ENCODE measurements around the gene PDS5B.

The PDS5B gene

GRCh38 chr13:32590266-32590665 lies 4.0 kb downstream of the PDS5B start:
- DNase-seq (ENCODE audit: low spot score), result no peak

GRCh38 chr13:32592082-32592481 lies 5.8 kb downstream of the PDS5B start:
- DNase-seq (ENCODE audit: low spot score), result no peak

GRCh38 chr13:32594157-32594738 lies 8.0 kb downstream of the PDS5B start:
- no peak for DNase-seq (ENCODE audit: low spot score)

- DNase-seq (ENCODE audit: low spot score), result no peak
Measured at GRCh38 chr13:32595306-32595705, 9.1 kb downstream of the PDS5B start.

GRCh38 chr13:32600890-32601289 lies 14.6 kb downstream of the PDS5B start:
- no peak for DNase-seq (ENCODE audit: low spot score)

- DNase-seq (ENCODE audit: low spot score), result no peak
Measured at GRCh38 chr13:32609428-32609827, 23.2 kb downstream of the PDS5B start.

GRCh38 chr13:32610538-32610937 lies 24.3 kb downstream of the PDS5B start:
- no peak for DNase-seq (ENCODE audit: low spot score)

GRCh38 chr13:32610977-32611376 lies 24.7 kb downstream of the PDS5B start:
- no peak for DNase-seq (ENCODE audit: low spot score)

GRCh38 chr13:32616883-32617511 lies 30.7 kb downstream of the PDS5B start:
- no peak for DNase-seq (ENCODE audit: low spot score)

- no peak for DNase-seq (ENCODE audit: low spot score)
Measured at GRCh38 chr13:32622827-32623226, 36.6 kb downstream of the PDS5B start.

- no peak for DNase-seq (ENCODE audit: low spot score)
Measured at GRCh38 chr13:32624441-32624840, 38.2 kb downstream of the PDS5B start.

GRCh38 chr13:32627793-32628192 lies 41.5 kb downstream of the PDS5B start:
- DNase-seq (ENCODE audit: low spot score), result no peak

- DNase-seq (ENCODE audit: low spot score), result no peak
Measured at GRCh38 chr13:32629313-32629712, 43.1 kb downstream of the PDS5B start.

- DNase-seq (ENCODE audit: low spot score), result no peak
Measured at GRCh38 chr13:32629866-32630265, 43.6 kb downstream of the PDS5B start.

GRCh38 chr13:32632343-32632909 lies 46.2 kb downstream of the PDS5B start:
- DNase-seq (ENCODE audit: low spot score), result no peak

- no peak for DNase-seq (ENCODE audit: low spot score)
Measured at GRCh38 chr13:32636711-32637110, 50.5 kb downstream of the PDS5B start.

GRCh38 chr13:32638739-32639138 lies 52.5 kb downstream of the PDS5B start:
- no peak for DNase-seq (ENCODE audit: low spot score)

- peak; percentile 12 for DNase-seq (ENCODE audit: low spot score)
Measured at GRCh38 chr13:32639502-32640105, 53.4 kb downstream of the PDS5B start.

GRCh38 chr13:32642316-32642715 lies 56.1 kb downstream of the PDS5B start:
- DNase-seq (ENCODE audit: low spot score), result no peak

- DNase-seq (ENCODE audit: low spot score), result no peak
Measured at GRCh38 chr13:32642858-32643257, 56.6 kb downstream of the PDS5B start.

GRCh38 chr13:32645854-32646253 lies 59.6 kb downstream of the PDS5B start:
- no peak for DNase-seq (ENCODE audit: low spot score)

- no peak for DNase-seq (ENCODE audit: low spot score)
Measured at GRCh38 chr13:32647926-32648325, 61.7 kb downstream of the PDS5B start.

GRCh38 chr13:32650705-32651311 lies 64.6 kb downstream of the PDS5B start:
- DNase-seq (ENCODE audit: low spot score), result peak; percentile 20

Data from HuH-7 (cell line).